ENCODE data around the gene CSNK1D. TPM values are rescaled to one million over a fixed set of nuclear protein-coding genes. Genes with fewer than 3 reads are reported as not detected.

Gene CSNK1D
- 170 TPM for total RNA-seq

- peak; percentile 93 for DNase-seq (ENCODE audit: low spot score)
Observed at GRCh38 chr17:82273327-82274133, at the start of gene CSNK1D. TSS of gene CSNK1D (minus strand) at chr17:82273700. CDS start at chr17:82273381, 319 bp downstream.

GRCh38 chr17:82322526-82323453 lies 49.3 kb upstream of the CSNK1D start:
- DNase-seq (ENCODE audit: low spot score), result no peak

GRCh38 chr17:82321947-82322466 lies 48.5 kb upstream of the CSNK1D start:
- DNase-seq (ENCODE audit: low spot score), result no peak

- DNase-seq (ENCODE audit: low spot score), result no peak
Observed at GRCh38 chr17:82320956-82321927, 47.7 kb upstream of the CSNK1D start.

- no peak for DNase-seq (ENCODE audit: low spot score)
Observed at GRCh38 chr17:82320140-82320840, 46.8 kb upstream of the CSNK1D start.

- no peak for DNase-seq (ENCODE audit: low spot score)
Observed at GRCh38 chr17:82319619-82320062, 46.1 kb upstream of the CSNK1D start.

- no peak for DNase-seq (ENCODE audit: low spot score)
Observed at GRCh38 chr17:82318772-82319606, 45.5 kb upstream of the CSNK1D start.

GRCh38 chr17:82318169-82318498 lies 44.6 kb upstream of the CSNK1D start:
- DNase-seq (ENCODE audit: low spot score), result no peak

GRCh38 chr17:82317394-82318168 lies 44.1 kb upstream of the CSNK1D start, which contains the start of gene CD7:
TSS of gene CD7 (minus strand) at chr17:82317608. CDS start at chr17:82317495, 113 bp downstream.
- DNase-seq (ENCODE audit: low spot score), result no peak

GRCh38 chr17:82316651-82317393 lies 43.3 kb upstream of the CSNK1D start:
- DNase-seq (ENCODE audit: low spot score), result no peak

GRCh38 chr17:82315703-82316358 lies 42.3 kb upstream of the CSNK1D start:
- no peak for DNase-seq (ENCODE audit: low spot score)

GRCh38 chr17:82314727-82315605 lies 41.5 kb upstream of the CSNK1D start:
- DNase-seq (ENCODE audit: low spot score), result no peak

GRCh38 chr17:82314012-82314726 lies 40.7 kb upstream of the CSNK1D start:
- no peak for DNase-seq (ENCODE audit: low spot score)

GRCh38 chr17:82313195-82314011 lies 39.9 kb upstream of the CSNK1D start:
- DNase-seq (ENCODE audit: low spot score), result no peak

GRCh38 chr17:82311971-82312370 lies 38.5 kb upstream of the CSNK1D start:
- no peak for DNase-seq (ENCODE audit: low spot score)

Data from ureter (tissue), 1 donor.